ENCODE data around the gene RGS7. TPM values are rescaled to one million over a fixed set of nuclear protein-coding genes. Genes with fewer than 3 reads are reported as not detected.

Gene RGS7
- total RNA-seq, result not detected

GRCh38 chr1:241356519-241357365 is at the start of gene RGS7:
Gene RGS7 (minus strand): TSS chr1:241357205.
- no peak for TF ChIP-seq CTCF (IDR thresholded peaks at IDR 0.05)
- Histone ChIP-seq H3K27me3 (peaks cover 0 to 8% of the 10 kb centered on the region in 2 donors), H3K36me3 (no peaks in the 10 kb centered on the region), H3K4me1 (peaks cover 0 to 10% of the 10 kb centered on the region in 2 donors), H3K9me3 (no peaks in the 10 kb centered on the region), H3K4me3 (peak within 1 kb of the TSS; percentile 30 to 53), H3K27ac (no peak within 1 kb of the TSS)
- no peak for DNase-seq (ENCODE audit: low spot score)

- no peak overlapping the region for H3K4me3 ChIP-seq
- no peaks in the 10 kb centered on the region for H3K4me1 ChIP-seq
- no peaks in the 10 kb centered on the region for H3K9me3 ChIP-seq
- no peak for DNase-seq (ENCODE audit: low spot score)
- H3K36me3 ChIP-seq, result no peaks in the 10 kb centered on the region
- no peaks in the 10 kb centered on the region for H3K27me3 ChIP-seq
- no peak overlapping the region for H3K27ac ChIP-seq
- no peak for TF ChIP-seq CTCF (IDR thresholded peaks at IDR 0.05)
Measured at GRCh38 chr1:241406421-241406820, 49.4 kb upstream of the RGS7 start.

GRCh38 chr1:241401156-241401555 is 44.2 kb upstream of the RGS7 start:
- H3K27ac ChIP-seq, result no peak overlapping the region
- no peak for TF ChIP-seq CTCF (IDR thresholded peaks at IDR 0.05)
- H3K27me3 ChIP-seq, result no peaks in the 10 kb centered on the region
- DNase-seq (ENCODE audit: low spot score), result no peak
- H3K4me1 ChIP-seq, result no peaks in the 10 kb centered on the region
- no peaks in the 10 kb centered on the region for H3K9me3 ChIP-seq
- no peaks in the 10 kb centered on the region for H3K36me3 ChIP-seq
- no peak overlapping the region for H3K4me3 ChIP-seq

- Histone ChIP-seq H3K27ac (no peak overlapping the region), H3K36me3 (no peaks in the 10 kb centered on the region), H3K9me3 (no peaks in the 10 kb centered on the region), H3K4me3 (no peak overlapping the region), H3K4me1 (no peaks in the 10 kb centered on the region), H3K27me3 (no peaks in the 10 kb centered on the region)
- DNase-seq (ENCODE audit: low spot score), result no peak
- no peak for TF ChIP-seq CTCF (IDR thresholded peaks at IDR 0.05)
Measured at GRCh38 chr1:241396747-241397681, 40.0 kb upstream of the RGS7 start.

GRCh38 chr1:241391926-241392710 is 35.1 kb upstream of the RGS7 start:
- no peaks in the 10 kb centered on the region for H3K36me3 ChIP-seq
- no peaks in the 10 kb centered on the region for H3K9me3 ChIP-seq
- no peak for DNase-seq (ENCODE audit: low spot score)
- H3K4me3 ChIP-seq, result no peak overlapping the region
- H3K4me1 ChIP-seq, result no peaks in the 10 kb centered on the region
- TF ChIP-seq CTCF (IDR thresholded peaks at IDR 0.05), result no peak
- no peak overlapping the region for H3K27ac ChIP-seq
- no peaks in the 10 kb centered on the region for H3K27me3 ChIP-seq

All from right atrium auricular region (tissue), 2 donors.